NCI-H2227 treated with DMSO at 0.1 percent for 48 hours (cell line): Measurements from ENCODE around the gene TRIM71.
"Not testable (repeated sequence)": the region's sequence is repeated elsewhere in the genome, so short reads cannot be mapped to it uniquely, and the experiment has no call there.

Source experiments
- DNase-seq: peaks from one replicate; lab custom pipeline; 2025; lab: John Stamatoyannopoulos, UW

The TRIM71 gene

GRCh38 chr3:32890420-32891276, 72.9 kb downstream of the TRIM71 start:
- no peak for DNase-seq

DNA sequence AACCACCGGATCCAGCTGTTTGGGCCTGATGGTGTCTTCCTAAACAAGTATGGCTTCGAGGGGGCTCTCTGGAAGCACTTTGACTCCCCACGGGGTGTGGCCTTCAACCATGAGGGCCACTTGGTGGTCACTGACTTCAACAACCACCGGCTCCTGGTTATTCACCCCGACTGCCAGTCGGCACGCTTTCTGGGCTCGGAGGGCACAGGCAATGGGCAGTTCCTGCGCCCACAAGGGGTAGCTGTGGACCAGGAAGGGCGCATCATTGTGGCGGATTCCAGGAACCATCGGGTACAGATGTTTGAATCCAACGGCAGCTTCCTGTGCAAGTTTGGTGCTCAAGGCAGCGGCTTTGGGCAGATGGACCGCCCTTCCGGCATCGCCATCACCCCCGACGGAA, 73.6 kb downstream of the TRIM71 start:
- DNase-seq: no peak

DNA sequence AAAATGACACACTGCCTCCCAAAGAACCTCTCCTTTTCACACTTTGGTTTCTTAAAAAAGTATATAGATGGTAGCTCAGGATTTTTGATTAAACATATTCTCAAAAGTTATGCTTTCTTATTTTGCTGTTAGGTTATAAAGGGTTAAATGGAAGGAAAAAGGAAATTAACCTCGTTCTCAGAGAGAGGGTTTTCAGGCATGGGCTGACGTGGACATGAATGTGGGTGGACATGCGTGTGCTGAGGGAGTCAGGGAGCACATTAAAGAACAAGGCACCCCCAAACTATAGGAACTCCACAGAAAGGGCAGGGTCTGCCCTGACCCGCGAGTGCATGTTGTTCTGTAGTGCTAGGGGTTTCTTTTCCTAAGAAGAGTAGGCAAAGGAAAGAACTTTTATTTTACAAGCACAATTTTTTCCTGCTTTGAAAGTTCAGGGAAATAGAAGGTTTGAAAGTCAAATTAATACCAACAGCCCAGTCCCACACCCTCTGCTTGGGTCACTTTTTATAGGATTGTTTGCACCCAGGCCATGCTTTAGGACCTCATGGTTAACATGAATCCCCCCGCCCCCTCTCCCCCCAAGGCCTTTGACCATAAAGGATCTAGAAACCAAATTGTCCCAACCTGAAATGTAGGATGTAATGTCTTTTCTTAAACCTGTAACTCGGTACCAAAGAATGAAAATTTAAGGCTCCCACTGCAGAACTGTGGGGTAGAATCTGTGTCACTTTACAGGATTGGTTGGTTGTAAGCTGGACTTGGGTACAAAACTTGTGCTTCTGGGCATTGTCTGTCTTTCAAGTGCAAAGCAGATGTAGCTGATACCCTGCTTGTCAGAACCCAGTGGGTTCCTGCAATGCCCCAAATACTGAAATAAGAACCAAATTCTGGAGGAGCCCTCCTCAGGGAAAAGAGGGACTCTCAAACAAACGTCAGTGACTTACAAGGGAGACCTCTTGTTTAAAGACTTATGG, 75.1 kb downstream of the TRIM71 start:
- DNase-seq: no peak

DNA sequence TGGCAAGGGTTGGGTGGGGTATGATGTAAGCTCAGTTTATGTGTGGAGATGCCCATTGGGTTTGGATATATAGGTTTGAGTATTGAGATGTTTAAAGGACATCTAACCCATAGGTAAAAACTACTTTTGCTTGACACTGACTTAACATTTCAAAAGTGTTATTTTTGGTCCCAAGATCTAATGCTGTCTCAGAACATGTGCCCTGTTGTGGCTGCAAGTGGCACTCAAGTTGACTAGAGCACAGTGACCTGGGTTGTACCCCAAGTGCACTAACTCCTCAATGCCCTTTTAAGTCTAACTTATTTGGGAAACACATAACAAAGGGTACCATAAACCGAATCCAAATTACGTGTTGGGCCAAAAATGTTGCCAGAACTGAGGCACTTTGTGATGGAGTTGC, 77.2 kb downstream of the TRIM71 start:
- DNase-seq: no peak

DNA sequence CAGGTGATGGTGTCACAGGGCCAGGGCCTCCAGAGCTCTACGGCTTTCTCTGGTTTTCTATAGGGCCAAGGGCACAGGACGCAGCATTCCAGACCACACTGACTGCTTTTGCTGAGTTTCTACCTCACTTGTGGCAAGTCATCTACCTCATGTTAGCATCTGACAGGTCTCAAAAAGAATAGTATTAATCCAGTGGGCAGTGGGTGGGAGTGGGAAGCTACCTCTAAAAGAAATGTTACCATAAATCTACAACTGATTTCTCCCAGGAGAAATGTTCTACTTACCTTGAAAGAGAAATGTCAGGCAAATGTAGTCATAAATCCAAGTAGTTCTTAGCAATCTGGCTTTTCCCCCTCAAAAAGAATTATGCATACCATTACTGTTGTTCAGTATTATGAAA, 77.9 kb downstream of the TRIM71 start:
- DNase-seq: no peak

DNA sequence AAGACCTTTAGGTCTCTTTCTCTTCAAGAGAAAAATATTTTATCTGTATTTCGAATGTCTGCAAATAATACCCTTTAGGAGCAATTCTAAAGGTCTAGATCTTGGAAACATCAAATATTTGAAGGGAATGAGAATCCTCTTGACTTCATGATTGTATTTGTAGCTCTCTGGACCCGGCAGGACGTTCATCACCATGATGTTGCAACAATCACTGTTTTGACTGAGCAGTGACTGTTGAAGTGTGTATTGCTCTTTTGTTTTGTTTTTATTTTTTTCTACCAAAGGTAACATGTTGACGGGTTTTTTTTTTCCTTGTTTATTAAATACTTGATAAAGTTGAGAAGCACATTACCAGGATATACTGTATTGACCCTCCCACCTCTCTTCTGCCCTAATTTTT, 78.3 kb downstream of the TRIM71 start:
- no peak for DNase-seq

DNA sequence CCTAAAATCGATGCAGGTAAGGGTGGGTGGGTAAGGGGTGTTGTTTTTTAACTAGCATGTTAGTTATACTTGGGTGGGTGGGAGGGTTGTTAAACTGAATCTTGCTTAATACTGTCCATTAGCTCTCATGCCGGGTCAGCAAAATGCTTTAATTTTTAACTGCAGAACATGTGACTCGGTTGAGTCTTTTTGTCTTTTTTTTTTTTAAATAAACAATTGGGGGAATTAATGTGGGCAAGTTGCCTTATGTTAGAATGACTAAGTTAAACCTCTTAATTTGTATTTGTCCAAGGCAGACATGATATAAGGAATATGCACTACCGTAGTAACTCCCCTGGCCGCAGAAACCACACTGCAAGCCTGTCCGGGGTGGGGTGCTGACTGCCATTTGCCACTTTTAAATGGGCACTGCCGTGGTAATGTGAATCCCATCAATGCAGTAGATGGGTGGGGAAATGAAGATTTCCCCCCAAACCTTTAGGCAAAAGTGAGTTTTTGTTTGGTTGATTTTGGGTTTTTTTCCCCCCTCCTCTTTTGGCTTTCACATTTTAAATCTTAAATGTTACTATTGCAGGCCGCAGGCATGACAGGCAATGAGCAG, 79.3 kb downstream of the TRIM71 start:
- DNase-seq: no peak

- DNase-seq: no peak
These were observed 80.3 kb downstream of the TRIM71 start for GRCh38 chr3:32897981-32898623.

- no peak for DNase-seq
These were observed 81.5 kb downstream of the TRIM71 start for GRCh38 chr3:32899265-32899664.

DNA sequence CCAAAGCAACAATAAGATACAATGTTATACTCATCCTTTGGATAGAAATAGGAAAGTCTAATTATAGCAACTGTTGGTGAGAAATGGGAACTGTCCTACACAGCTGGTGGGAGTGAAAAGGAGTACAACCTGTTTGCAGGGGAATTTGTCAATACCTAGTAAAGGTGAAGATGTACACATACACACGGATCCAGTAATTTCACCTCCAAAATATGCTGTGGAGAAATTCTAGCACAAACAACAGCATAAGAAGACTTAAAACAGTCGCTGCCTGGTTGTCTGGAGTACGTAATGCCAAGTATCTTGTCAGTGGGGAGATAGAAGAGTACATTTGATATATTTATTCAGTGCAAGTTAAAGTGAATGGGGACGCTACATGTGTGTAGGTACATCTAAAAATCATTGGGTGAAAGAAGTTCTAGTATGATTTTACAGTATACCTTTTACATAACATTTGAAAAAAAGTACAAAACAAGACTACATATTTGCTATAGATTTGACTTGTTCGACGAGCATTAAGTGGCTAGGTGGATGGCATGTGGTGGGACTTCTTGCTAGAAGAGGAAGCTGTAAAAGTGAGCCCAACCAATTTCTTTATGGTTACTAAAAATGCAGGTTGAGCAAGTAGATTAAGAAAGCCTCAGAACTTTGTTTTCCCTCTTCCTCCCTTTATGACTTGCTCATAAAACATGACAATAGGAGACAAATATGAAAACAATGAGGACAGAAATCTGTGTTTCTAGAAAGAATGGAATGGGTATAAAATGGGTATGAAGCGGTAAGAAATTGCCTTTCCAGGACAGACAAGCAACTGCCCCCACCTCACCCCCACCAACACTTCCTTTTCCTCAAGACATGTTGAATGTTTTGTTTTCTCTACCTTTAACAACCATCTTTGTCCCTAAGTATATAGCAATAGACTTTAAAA, 83.5 kb downstream of the TRIM71 start:
- no peak for DNase-seq

DNA sequence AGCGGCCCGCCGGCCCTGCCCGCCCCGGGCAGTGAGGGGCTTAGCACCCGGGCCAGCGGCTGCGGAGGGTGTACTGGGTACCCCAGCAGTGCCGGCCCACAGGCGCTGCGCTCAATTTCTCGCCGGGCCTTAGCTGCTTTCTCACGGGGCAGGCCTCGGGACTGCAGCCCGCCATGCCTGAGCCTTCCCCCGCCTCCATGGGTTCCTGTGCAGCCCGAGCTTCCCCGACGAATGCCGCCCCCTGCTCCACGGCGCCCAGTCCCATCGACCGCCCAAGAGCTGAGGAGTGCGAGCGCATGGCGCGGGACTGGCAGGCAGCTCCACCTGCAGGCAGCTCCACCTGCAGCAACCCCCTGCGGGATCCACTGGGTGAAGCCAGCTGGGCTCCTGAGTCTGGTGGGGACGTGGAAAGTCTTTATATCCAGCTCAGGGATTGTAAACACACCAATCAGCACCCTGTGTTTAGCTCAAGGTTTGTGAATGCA, 85.1 kb downstream of the TRIM71 start:
- DNase-seq: peak; percentile 26

DNA sequence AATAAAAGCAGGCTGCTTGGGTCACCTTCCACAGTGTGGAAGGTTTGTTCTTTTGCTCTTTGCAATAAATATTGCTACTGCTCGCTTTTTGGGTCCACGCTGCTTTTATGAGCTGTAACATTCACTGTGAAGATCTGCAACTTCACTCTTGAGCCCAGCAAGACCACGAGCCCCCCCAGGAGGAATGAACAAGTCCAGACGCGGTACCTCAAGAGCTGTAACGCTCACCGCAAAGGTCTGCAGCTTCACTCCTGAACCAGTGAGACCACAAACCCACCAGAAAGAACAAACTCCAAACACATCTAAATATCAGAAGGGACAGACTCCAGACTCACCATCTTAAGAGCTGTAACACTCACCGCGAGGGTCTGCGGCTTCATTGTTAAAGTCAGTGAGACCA, 86.2 kb downstream of the TRIM71 start:
- DNase-seq: no peak

- no peak for DNase-seq
These were observed 92.2 kb downstream of the TRIM71 start for GRCh38 chr3:32909999-32910398.

- no peak for DNase-seq
These were observed 93.2 kb downstream of the TRIM71 start for GRCh38 chr3:32910954-32911353.

GRCh38 chr3:32912046-32912445, 94.2 kb downstream of the TRIM71 start:
- no peak for DNase-seq

- DNase-seq: no peak
These were observed 96.1 kb downstream of the TRIM71 start for GRCh38 chr3:32913790-32914446.

DNA sequence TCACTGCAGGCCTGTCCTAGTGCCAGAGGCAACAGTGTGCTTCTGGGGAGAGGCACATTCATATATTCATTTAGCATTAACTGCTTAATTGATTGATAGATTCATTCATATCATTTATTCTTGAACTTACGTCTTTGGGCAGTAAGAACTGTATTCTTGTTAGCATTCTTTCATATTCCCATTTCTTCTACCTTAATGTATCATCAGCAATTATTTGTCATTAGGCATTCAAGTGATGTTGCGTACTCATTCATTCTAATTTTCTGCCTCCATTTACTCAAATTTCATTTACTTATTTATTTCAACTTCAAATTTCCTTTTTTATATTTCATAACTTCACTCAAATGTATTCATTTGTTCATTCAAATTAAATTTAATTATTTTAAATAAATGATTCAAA, 102.1 kb downstream of the TRIM71 start:
- no peak for DNase-seq

DNA sequence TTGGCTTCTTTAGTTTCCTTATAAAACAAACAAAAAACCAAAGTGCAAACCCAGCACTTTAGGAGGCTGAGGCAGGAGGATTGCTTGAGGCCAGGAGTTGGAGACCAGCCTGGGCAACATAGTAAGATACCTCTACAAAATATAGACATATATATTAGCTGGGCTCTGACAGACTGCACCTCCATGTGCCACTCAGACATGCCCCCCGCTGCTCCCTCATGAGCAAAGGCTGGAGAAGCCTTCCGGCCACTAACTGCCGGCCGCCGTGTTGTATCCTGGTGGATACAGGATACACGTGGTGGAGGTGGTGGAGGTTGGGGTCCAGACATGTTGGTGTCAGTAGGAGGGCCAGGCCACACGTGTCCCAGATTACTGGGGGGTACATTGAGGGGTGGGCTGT, 104.3 kb downstream of the TRIM71 start:
- DNase-seq: no peak

DNA sequence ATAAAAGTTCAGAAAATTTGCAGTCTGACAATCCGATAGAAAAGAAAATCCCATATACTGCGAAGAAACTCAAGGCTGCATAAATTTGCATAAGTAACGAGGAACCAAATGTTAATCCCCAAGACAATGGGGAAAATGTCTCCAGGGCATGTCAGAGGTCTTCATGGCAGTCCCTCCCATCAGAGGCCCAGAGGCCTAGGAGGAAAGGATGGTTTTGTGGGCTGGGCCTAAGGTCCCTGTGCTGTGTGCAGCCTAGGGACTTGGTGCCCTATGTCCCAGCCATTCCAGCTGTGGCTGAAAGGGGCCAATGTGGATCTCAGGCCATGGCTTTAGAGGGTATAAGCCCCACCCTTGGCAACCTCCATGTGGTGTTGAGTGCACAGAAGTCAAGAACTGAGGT, 112.4 kb downstream of the TRIM71 start:
- no peak for DNase-seq

GRCh38 chr3:32931273-32931672, 113.5 kb downstream of the TRIM71 start:
- not testable (repeated sequence) for DNase-seq
